HTR-8/SVneo (cell line): ENCODE measurements around the gene SDK2.

Experiments used
- DNase-seq: peaks from one replicate; pipeline ENCODE4 v3.0.0; 2011; ENCODE audit warnings: low spot score, mixed read lengths; ENCODE audit not compliant: insufficient read length
- FAIRE-seq: peaks from 2 replicates; lab custom pipeline; 2011; peaks lifted over from hg19 to GRCh38; lab: Jason Lieb, UNC

The SDK2 gene

GRCh38 chr17:73305845-73306836 is 338.1 kb downstream of the SDK2 start:
- FAIRE-seq (no peak), DNase-seq (no peak)

- DNase-seq (peak; percentile 83), FAIRE-seq (peak; percentile 79)
These were observed 339.1 kb downstream of the SDK2 start for GRCh38 chr17:73304971-73305812.

GRCh38 chr17:73304438-73304837 is 339.8 kb downstream of the SDK2 start:
- FAIRE-seq: no peak

GRCh38 chr17:73302189-73302588 is 342.1 kb downstream of the SDK2 start:
- FAIRE-seq: no peak
- DNase-seq: no peak

More at GRCh38 chr17:73304438-73304837, 339.8 kb downstream of the SDK2 start:
- DNase-seq: no peak

GRCh38 chr17:73301369-73301768 is 342.9 kb downstream of the SDK2 start:
- DNase-seq: no peak

GRCh38 chr17:73300392-73300791 is 343.9 kb downstream of the SDK2 start:
- DNase-seq (no peak), FAIRE-seq (no peak)

More at GRCh38 chr17:73301369-73301768, 342.9 kb downstream of the SDK2 start:
- FAIRE-seq: no peak

GRCh38 chr17:73297934-73298861 is 346.0 kb downstream of the SDK2 start:
- no peak for DNase-seq

GRCh38 chr17:73293480-73293911 is 350.7 kb downstream of the SDK2 start:
- FAIRE-seq (peak; percentile 63), DNase-seq (no peak)

More at GRCh38 chr17:73297934-73298861, 346.0 kb downstream of the SDK2 start:
- FAIRE-seq: no peak

GRCh38 chr17:73293031-73293430 is 351.2 kb downstream of the SDK2 start:
- no peak for DNase-seq
- no peak for FAIRE-seq

GRCh38 chr17:73292031-73292531 is 352.2 kb downstream of the SDK2 start:
- DNase-seq: peak; percentile 67
- FAIRE-seq: peak; percentile 69

GRCh38 chr17:73291260-73291801 is 352.9 kb downstream of the SDK2 start:
- DNase-seq: peak; percentile 91
- no peak for FAIRE-seq

GRCh38 chr17:73290399-73291259 is 353.6 kb downstream of the SDK2 start:
- FAIRE-seq: no peak
- no peak for DNase-seq

GRCh38 chr17:73289549-73290254 is 354.5 kb downstream of the SDK2 start:
- no peak for DNase-seq
- FAIRE-seq: no peak

- DNase-seq (no peak), FAIRE-seq (no peak)
These were observed 355.5 kb downstream of the SDK2 start for GRCh38 chr17:73288534-73289302.

- FAIRE-seq (no peak), DNase-seq (no peak)
These were observed 357.4 kb downstream of the SDK2 start for GRCh38 chr17:73286863-73287296.

- no peak for FAIRE-seq
These were observed 358.1 kb downstream of the SDK2 start for GRCh38 chr17:73285916-73286862.

More at GRCh38 chr17:73285916-73286862, 358.1 kb downstream of the SDK2 start:
- no peak for DNase-seq
